Esophagus (tissue), 2 donors: ENCODE results near the gene RNF115. TPM values are rescaled to one million over a fixed set of nuclear protein-coding genes. Genes with fewer than 3 reads are reported as not detected.
"Not testable (repeated sequence)": the region's sequence is repeated elsewhere in the genome, so short reads cannot be mapped to it uniquely, and the experiment has no call there.

ENCODE experiments used
- H3K27ac ChIP-seq, 2 donors: one replicate each; pipeline ENCODE4 v1.5.1; 2013; ENCODE audit warnings: low read depth in 2 of 2, mild to moderate bottlenecking in 2 of 2, inconsistent platforms in 1 of 2, low read length in 1 of 2, moderate library complexity in 1 of 2
- H3K27me3 ChIP-seq, 2 donors: one replicate each; pipeline ENCODE4 v1.6.1; 2013; ENCODE audit warnings: low read length in 2 of 2, control low read depth in 1 of 2, mild to moderate bottlenecking in 1 of 2; ENCODE audit not compliant: insufficient read depth in 2 of 2, control insufficient read depth in 1 of 2
- H3K36me3 ChIP-seq, 2 donors: one replicate each; pipeline ENCODE4 v1.6.1; 2013; ENCODE audit warnings: low read length in 1 of 2; ENCODE audit not compliant: control insufficient read depth in 2 of 2, insufficient read depth in 2 of 2
- H3K4me1 ChIP-seq, 2 donors: one replicate each; pipeline ENCODE4 v1.6.1; 2013; ENCODE audit warnings: low read length in 1 of 2; ENCODE audit not compliant: control insufficient read depth in 2 of 2, insufficient read depth in 2 of 2
- H3K4me3 ChIP-seq, 2 donors: one replicate each; pipeline ENCODE4 v1.5.1; 2013; ENCODE audit warnings: low read length in 2 of 2, mild to moderate bottlenecking in 2 of 2, low read depth in 1 of 2, moderate library complexity in 1 of 2
- H3K9me3 ChIP-seq, 2 donors: one replicate each; pipeline ENCODE4 v1.6.1; 2013; ENCODE audit warnings: mild to moderate bottlenecking in 2 of 2, low read depth in 1 of 2, low read length in 1 of 2, moderate library complexity in 1 of 2; ENCODE audit not compliant: control insufficient read depth in 2 of 2, insufficient read depth in 1 of 2
- WGBS, 2 donors: extraction: QIAGEN DNeasy Blood & Tissue Kit; methylation state at CpG; one replicate each; pipeline ENCODE4 v1.1.7; 2013; 5-methylcytosine and 5-hydroxymethylcytosine counted together
- polyA plus RNA-seq, 2 donors: library from polyadenylated mRNA; stranded (reverse); fragments of 200-250 nt; gene quantifications; one replicate each; pipeline ENCODE4 v1.2.3, GENCODE V29; 2013
- donor health status: healthy with polysubstance abuse.
- donor health status: Bipolar disorder and iron deficiency.

Gene RNF115
- polyA plus RNA-seq, 2 donors = 3.4 to 4.8 TPM

- Histone ChIP-seq H3K4me3 (no peak overlapping the region), H3K4me1 (no peaks in the 10 kb centered on the region), H3K36me3 (peaks cover 4 to 16% of the 10 kb centered on the region in 2 donors), H3K27me3 (no peaks in the 10 kb centered on the region), H3K27ac (no peak overlapping the region), H3K9me3 (no peaks in the 10 kb centered on the region)
Observed at GRCh38 chr1:145828367-145829026, 4.6 kb upstream of the RNF115 start.

GRCh38 chr1:145827966-145828365 lies 4.1 kb upstream of the RNF115 start:
- Histone ChIP-seq H3K36me3 (peaks cover 4 to 12% of the 10 kb centered on the region in 2 donors), H3K4me3 (no peak overlapping the region), H3K27me3 (no peaks in the 10 kb centered on the region), H3K9me3 (no peaks in the 10 kb centered on the region), H3K27ac (no peak overlapping the region), H3K4me1 (no peaks in the 10 kb centered on the region)

GRCh38 chr1:145826030-145826429 lies 2.1 kb upstream of the RNF115 start:
- 88 to 92% methylated on average over 2 of the region's 2 CpGs for WGBS, 2 donors
- Histone ChIP-seq H3K4me1 (no peaks in the 10 kb centered on the region), H3K4me3 (no peak overlapping the region), H3K9me3 (no peaks in the 10 kb centered on the region), H3K27ac (no peak overlapping the region), H3K27me3 (no peaks in the 10 kb centered on the region), H3K36me3 (peaks cover 4 to 8% of the 10 kb centered on the region in 2 donors)

GRCh38 chr1:145824499-145824842 lies 576 bp upstream of the RNF115 start:
- Histone ChIP-seq H3K4me1 (no peaks in the 10 kb centered on the region), H3K27me3 (no peaks in the 10 kb centered on the region), H3K9me3 (no peaks in the 10 kb centered on the region), H3K36me3 (peaks cover 4 to 8% of the 10 kb centered on the region in 2 donors), H3K27ac (peak overlapping the region; percentile 79 to 87), H3K4me3 (peak overlapping the region; percentile 75 to 85)
- 1 to 2% methylated on average over 7 of the region's 7 CpGs for WGBS, 2 donors

GRCh38 chr1:145822779-145823331 lies 1.0 kb downstream of the RNF115 start:
- H3K4me1 ChIP-seq, H3K9me3 ChIP-seq, H3K36me3 ChIP-seq, H3K27me3 ChIP-seq, H3K4me3 ChIP-seq, H3K27ac ChIP-seq: not testable (repeated sequence)
- WGBS, 2 donors = 0 to 4% methylated on average over 3 to 4 of the region's 16 CpGs

- not testable (repeated sequence) for H3K9me3 ChIP-seq, H3K27ac ChIP-seq, H3K4me3 ChIP-seq, H3K4me1 ChIP-seq, H3K27me3 ChIP-seq, H3K36me3 ChIP-seq
- WGBS, 2 donors = 30 to 80% methylated on average over 4 of the region's 6 CpGs
Observed at GRCh38 chr1:145818095-145818494, 5.8 kb downstream of the RNF115 start.

GRCh38 chr1:145812977-145813810 lies 10.7 kb downstream of the RNF115 start:
- H3K36me3 ChIP-seq, H3K4me1 ChIP-seq, H3K27me3 ChIP-seq, H3K4me3 ChIP-seq, H3K27ac ChIP-seq, H3K9me3 ChIP-seq: not testable (repeated sequence)
- WGBS, 2 donors = 46 to 55% methylated on average over 5 of the region's 6 CpGs

GRCh38 chr1:145806844-145807243 lies 17.1 kb downstream of the RNF115 start:
- H3K4me3 ChIP-seq = no peak overlapping the region
- no peaks in the 10 kb centered on the region for H3K27me3 ChIP-seq
- H3K36me3 ChIP-seq = no peaks in the 10 kb centered on the region
- no peaks in the 10 kb centered on the region for H3K4me1 ChIP-seq
- H3K9me3 ChIP-seq = no peaks in the 10 kb centered on the region
- WGBS, 2 donors = 93 to 95% methylated on average over 7 of the region's 7 CpGs
- no peak overlapping the region for H3K27ac ChIP-seq

- Histone ChIP-seq H3K36me3 (no peaks in the 10 kb centered on the region), H3K27ac (no peak overlapping the region), H3K27me3 (no peaks in the 10 kb centered on the region), H3K4me3 (no peak overlapping the region), H3K4me1 (no peaks in the 10 kb centered on the region), H3K9me3 (no peaks in the 10 kb centered on the region)
- 97% methylated on average over 4 of the region's 4 CpGs for WGBS, 2 donors
Observed at GRCh38 chr1:145806408-145806807, 17.5 kb downstream of the RNF115 start.

- H3K27me3 ChIP-seq = no peaks in the 10 kb centered on the region
- H3K4me3 ChIP-seq = no peak overlapping the region
- no peak overlapping the region for H3K27ac ChIP-seq
- H3K4me1 ChIP-seq = no peaks in the 10 kb centered on the region
- WGBS, 2 donors = 88 to 94% methylated on average over 1 of the region's 1 CpG
- H3K9me3 ChIP-seq = no peaks in the 10 kb centered on the region
- no peaks in the 10 kb centered on the region for H3K36me3 ChIP-seq
Observed at GRCh38 chr1:145805057-145805456, 18.8 kb downstream of the RNF115 start.
